PC-9 (cell line): ENCODE results near the gene SPPL3. TPM values are rescaled to one million over a fixed set of nuclear protein-coding genes. Genes with fewer than 3 reads are reported as not detected.

Experiments
- BruUV-seq: library from RNA; stranded (reverse); fragments of 400-500 nt; replicated peaks from 2 replicates; lab custom pipeline; 2021; lab: Mats Ljungman, UMichigan
- CTCF ChIA-PET: fragments of 300-600 bp; sonication (Branson Sonifier 250); formaldehyde crosslinking; loops from one replicate; lab custom pipeline; 2022; ENCODE audit warnings: antibody characterized with exemption; lab: Charles Lee
- POLR2A ChIA-PET: fragments of 300-600 bp; sonication (Branson Sonifier 250); formaldehyde crosslinking; loops from one replicate; lab custom pipeline; 2022; ENCODE audit warnings: antibody characterized with exemption; ENCODE audit not compliant: unreplicated experiment; lab: Charles Lee
- DNase-seq, 2 experiments: peaks; one replicate each; pipeline versions ENCODE4 v3.0.0 to v3.0.0-alpha.2; 2015 to 2022; ENCODE audit warnings: mixed read lengths in 1 of 2
- H2AFZ ChIP-seq: fragments of 200-600 bp; sonication (generic); 2 replicates; pipeline ENCODE4 v1.8.1; 2017; ENCODE audit warnings: antibody characterized with exemption
- H3F3A ChIP-seq: fragments of 200-600 bp; sonication (generic); 2 replicates; pipeline ENCODE4 v1.8.1; 2017; ENCODE audit warnings: antibody characterized with exemption, mild to moderate bottlenecking, low read depth; ENCODE audit not compliant: insufficient read depth
- H3K27ac ChIP-seq: fragments of 200-600 bp; sonication (generic); 2 replicates; pipeline ENCODE4 v1.6.1; 2016; ENCODE audit warnings: mixed run types
- H3K27me3 ChIP-seq: fragments of 200-600 bp; sonication (generic); 2 replicates; pipeline ENCODE4 v1.6.1; 2016; ENCODE audit warnings: low read depth, mixed run types; ENCODE audit not compliant: insufficient read depth
- H3K36me3 ChIP-seq: fragments of 200-600 bp; sonication (generic); 2 replicates; pipeline ENCODE4 v1.6.1; 2016; ENCODE audit warnings: low read depth, mixed run types
- H3K4me1 ChIP-seq: fragments of 200-600 bp; sonication (generic); replicated peaks from 2 replicates; pipeline ENCODE4 v1.6.1; 2016; ENCODE audit warnings: mixed run types; ENCODE audit not compliant: insufficient read depth
- H3K4me2 ChIP-seq: fragments of 200-600 bp; sonication (generic); 2 replicates; pipeline ENCODE4 v1.6.1; 2017; ENCODE audit warnings: mixed run types
- H3K4me3 ChIP-seq: fragments of 200-600 bp; sonication (generic); 2 replicates; pipeline ENCODE4 v1.6.1; 2016; ENCODE audit warnings: mixed run types
- H3K79me2 ChIP-seq: fragments of 200-600 bp; sonication (generic); 2 replicates; pipeline ENCODE4 v1.6.1; 2017; ENCODE audit warnings: low read depth, mixed run types
- H3K9me2 ChIP-seq: fragments of 200-600 bp; sonication (generic); 2 replicates; pipeline ENCODE4 v1.8.1; 2017; ENCODE audit warnings: mild to moderate bottlenecking; ENCODE audit not compliant: insufficient read depth
- H3K9me3 ChIP-seq: fragments of 200-600 bp; sonication (generic); 2 replicates; pipeline ENCODE4 v1.8.1; 2016; ENCODE audit warnings: low read depth; ENCODE audit not compliant: insufficient read depth
- H4K20me1 ChIP-seq: fragments of 200-600 bp; sonication (generic); 2 replicates; pipeline ENCODE4 v1.8.1; 2017; ENCODE audit not compliant: insufficient read depth
- EZH2 ChIP-seq: fragments of 200-600 bp; sonication (generic); IDR thresholded peaks from 2 replicates; pipeline ENCODE4 v1.8.0; 2017; ENCODE audit warnings: antibody characterized with exemption, low read depth
- intact Hi-C: fragments of 100-400 bp; cut with micrococcal nuclease; formaldehyde crosslinking; loops from one replicate; pipeline ENCODE4 v1.10.0; 2022; ENCODE audit not compliant: unreplicated experiment
- total RNA-seq: library from RNA; stranded (reverse); gene quantifications from 2 replicates; pipeline ENCODE4 v1.2.3, GENCODE V29; 2021
- TF ChIP-seq, protein P1 (sequence below): fragments of 200-600 bp; sonication (generic); conservative IDR thresholded peaks from 2 replicates; pipeline ENCODE4 v1.6.1; 2017; ENCODE audit warnings: mixed run types, antibody characterized with exemption, mild to moderate bottlenecking, moderate library complexity

Gene SPPL3
- total RNA-seq, 1 experiment from 2014 or later, result 44.7 TPM

- H2AFZ ChIP-seq, result no peak overlapping the region
- H3K4me3 ChIP-seq, result no peak overlapping the region
- no peaks in the 10 kb centered on the region for H4K20me1 ChIP-seq
- H3K36me3 ChIP-seq, result no peaks in the 10 kb centered on the region
- ChIA-PET POLR2A (no interaction called here), CTCF (interaction anchor here (0.6 to 0.7 kb wide), 3 partner anchors 21 to 93 kb away, joined by 3 read pairs; no protein-coding TSS in a partner anchor)
- no peaks in the 10 kb centered on the region for H3K79me2 ChIP-seq
- no TSS peak for BruUV-seq
- intact Hi-C loops, result no loop called here
- H3K4me2 ChIP-seq, result no peak overlapping the region
- no peaks in the 10 kb centered on the region for H3K9me2 ChIP-seq
- no peaks in the 10 kb centered on the region for H3K27me3 ChIP-seq
- H3F3A ChIP-seq, result no peaks in the 10 kb centered on the region
- H3K27ac ChIP-seq, result no peak overlapping the region
- no peaks in the 10 kb centered on the region for H3K4me1 ChIP-seq
- no peaks in the 10 kb centered on the region for H3K9me3 ChIP-seq
- TF ChIP-seq EZH2, result no peak
- TF ChIP-seq, protein P1, sequence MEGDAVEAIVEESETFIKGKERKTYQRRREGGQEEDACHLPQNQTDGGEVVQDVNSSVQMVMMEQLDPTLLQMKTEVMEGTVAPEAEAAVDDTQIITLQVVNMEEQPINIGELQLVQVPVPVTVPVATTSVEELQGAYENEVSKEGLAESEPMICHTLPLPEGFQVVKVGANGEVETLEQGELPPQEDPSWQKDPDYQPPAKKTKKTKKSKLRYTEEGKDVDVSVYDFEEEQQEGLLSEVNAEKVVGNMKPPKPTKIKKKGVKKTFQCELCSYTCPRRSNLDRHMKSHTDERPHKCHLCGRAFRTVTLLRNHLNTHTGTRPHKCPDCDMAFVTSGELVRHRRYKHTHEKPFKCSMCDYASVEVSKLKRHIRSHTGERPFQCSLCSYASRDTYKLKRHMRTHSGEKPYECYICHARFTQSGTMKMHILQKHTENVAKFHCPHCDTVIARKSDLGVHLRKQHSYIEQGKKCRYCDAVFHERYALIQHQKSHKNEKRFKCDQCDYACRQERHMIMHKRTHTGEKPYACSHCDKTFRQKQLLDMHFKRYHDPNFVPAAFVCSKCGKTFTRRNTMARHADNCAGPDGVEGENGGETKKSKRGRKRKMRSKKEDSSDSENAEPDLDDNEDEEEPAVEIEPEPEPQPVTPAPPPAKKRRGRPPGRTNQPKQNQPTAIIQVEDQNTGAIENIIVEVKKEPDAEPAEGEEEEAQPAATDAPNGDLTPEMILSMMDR, result no peak
- no peak for DNase-seq
Measured at GRCh38 chr12:120939523-120939922, 35.4 kb upstream of the SPPL3 start.

DNA sequence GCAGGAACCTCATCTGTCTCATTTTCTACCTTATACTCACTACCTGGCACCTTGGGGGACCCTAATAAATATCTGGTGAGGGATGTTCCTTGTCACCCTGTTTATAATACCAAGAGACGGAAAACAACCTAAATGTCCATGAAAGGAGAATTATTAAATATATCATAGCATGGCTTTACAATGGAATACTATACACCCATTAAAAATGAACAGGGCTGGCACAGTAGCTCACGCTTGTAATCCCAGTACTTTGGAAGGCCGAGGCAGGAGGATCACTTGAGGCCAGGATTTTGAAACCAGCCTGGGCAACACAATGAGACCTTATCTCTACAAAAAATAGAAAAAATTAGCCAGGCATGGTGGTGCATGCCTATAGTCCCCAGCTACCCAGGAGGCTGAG lies 34.3 kb upstream of the SPPL3 start:
- H2AFZ ChIP-seq, result no peak overlapping the region
- H3K9me3 ChIP-seq, result no peaks in the 10 kb centered on the region
- H3F3A ChIP-seq, result no peaks in the 10 kb centered on the region
- no peaks in the 10 kb centered on the region for H3K9me2 ChIP-seq
- ChIA-PET POLR2A (interaction anchor here (0.6 kb wide), 1 partner anchor 13 kb away, joined by 3 read pairs; no protein-coding TSS in a partner anchor), CTCF (interaction anchor here (0.6 kb wide), 1 partner anchor 9 kb away, joined by 4 read pairs; no protein-coding TSS in a partner anchor)
- H3K4me1 ChIP-seq, result no peaks in the 10 kb centered on the region
- no peaks in the 10 kb centered on the region for H3K79me2 ChIP-seq
- no peaks in the 10 kb centered on the region for H3K36me3 ChIP-seq
- DNase-seq, result no peak
- no peaks in the 10 kb centered on the region for H3K27me3 ChIP-seq
- no TSS peak for BruUV-seq
- intact Hi-C loops, result no loop called here
- no peak for TF ChIP-seq EZH2
- TF ChIP-seq, protein P1, result no peak
- H3K27ac ChIP-seq, result no peak overlapping the region
- no peak overlapping the region for H3K4me2 ChIP-seq
- no peak overlapping the region for H3K4me3 ChIP-seq
- H4K20me1 ChIP-seq, result no peaks in the 10 kb centered on the region

GRCh38 chr12:120936197-120936596 lies 32.0 kb upstream of the SPPL3 start:
- H3K9me3 ChIP-seq, result no peaks in the 10 kb centered on the region
- no peaks in the 10 kb centered on the region for H3K9me2 ChIP-seq
- no peaks in the 10 kb centered on the region for H3K27me3 ChIP-seq
- no peak overlapping the region for H3K4me2 ChIP-seq
- POLR2A ChIA-PET, result no interaction called here
- H2AFZ ChIP-seq, result no peak overlapping the region
- no TSS peak for BruUV-seq
- no peaks in the 10 kb centered on the region for H3K36me3 ChIP-seq
- no peaks in the 10 kb centered on the region for H3F3A ChIP-seq
- intact Hi-C loops, result no loop called here
- no peak for TF ChIP-seq EZH2
- TF ChIP-seq, protein P1, result no peak
- CTCF ChIA-PET, result no interaction called here
- no peaks in the 10 kb centered on the region for H3K79me2 ChIP-seq
- no peak overlapping the region for H3K27ac ChIP-seq
- no peaks in the 10 kb centered on the region for H4K20me1 ChIP-seq
- no peaks in the 10 kb centered on the region for H3K4me1 ChIP-seq
- no peak for DNase-seq
- no peak overlapping the region for H3K4me3 ChIP-seq
